T follicular helper cell (primary cell): ENCODE data around the gene PCF11.
"Not testable (repeated sequence)": the region's sequence is repeated elsewhere in the genome, so short reads cannot be mapped to it uniquely, and the experiment has no call there.

Source experiments
- DNase-seq: peaks from one replicate; pipeline ENCODE4 v3.0.0-alpha.2; 2020; ENCODE audit warnings: low read depth
- total RNA-seq, 2 experiments: gene quantifications; one replicate each; lab custom pipeline; 2026; lab: John Stamatoyannopoulos, UW

The PCF11 gene
- total RNA-seq: 213 to 382 reads per million in 2 experiments

DNA sequence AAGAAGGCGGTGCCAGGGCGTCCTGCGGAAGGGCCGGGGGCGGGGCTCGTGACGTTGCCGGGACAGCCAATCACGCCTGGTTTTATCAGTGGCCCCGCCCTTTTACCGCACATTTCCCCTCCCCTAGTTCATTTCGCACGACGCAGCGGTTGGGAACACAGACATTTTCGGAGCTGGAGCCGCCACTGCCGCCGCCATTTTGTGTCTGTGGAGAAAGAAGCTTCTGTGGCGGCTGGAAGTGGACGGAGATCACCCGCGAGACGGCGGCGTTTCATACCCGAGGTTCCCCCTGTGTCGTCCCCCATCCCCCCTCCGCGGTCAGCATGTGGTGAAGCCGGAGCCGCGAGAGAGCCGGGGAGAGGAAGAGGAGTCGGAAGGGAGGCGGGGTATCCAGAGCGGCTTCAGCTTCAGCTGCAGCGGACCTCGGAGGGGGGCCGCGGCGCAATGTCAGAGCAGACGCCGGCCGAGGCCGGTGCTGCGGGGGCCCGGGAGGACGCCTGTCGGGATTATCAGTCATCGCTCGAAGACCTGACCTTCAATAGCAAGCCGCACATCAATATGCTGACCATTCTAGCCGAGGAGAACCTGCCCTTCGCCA, at the start of gene PCF11:
Gene PCF11 (plus strand): TSS at position 136 of the 598 bp plus-strand sequence. CDS start 309 bp downstream, at position 445.
- DNase-seq: no peak

- no peak for DNase-seq
These were observed 44.0 kb upstream of the PCF11 start for GRCh38 chr11:83112886-83113285.

DNA sequence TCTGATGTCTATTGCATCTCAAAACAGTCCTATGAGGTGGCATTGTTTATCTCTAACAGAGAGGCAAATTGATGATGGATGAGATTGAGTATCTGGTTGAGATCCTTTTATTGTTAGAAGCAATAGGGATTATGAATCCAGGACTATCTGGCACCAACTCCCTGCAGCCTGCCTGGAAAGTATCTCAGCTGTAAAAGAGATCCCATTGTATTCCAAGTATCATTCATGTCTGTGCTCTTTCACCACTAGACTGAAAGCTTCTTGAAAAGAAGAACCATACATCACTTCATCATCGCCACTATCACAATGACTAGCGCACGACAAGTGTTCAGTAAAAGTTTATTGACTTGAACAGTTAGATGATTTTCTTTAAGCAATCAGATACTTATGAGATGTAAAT, 41.9 kb upstream of the PCF11 start:
- no peak for DNase-seq

DNA sequence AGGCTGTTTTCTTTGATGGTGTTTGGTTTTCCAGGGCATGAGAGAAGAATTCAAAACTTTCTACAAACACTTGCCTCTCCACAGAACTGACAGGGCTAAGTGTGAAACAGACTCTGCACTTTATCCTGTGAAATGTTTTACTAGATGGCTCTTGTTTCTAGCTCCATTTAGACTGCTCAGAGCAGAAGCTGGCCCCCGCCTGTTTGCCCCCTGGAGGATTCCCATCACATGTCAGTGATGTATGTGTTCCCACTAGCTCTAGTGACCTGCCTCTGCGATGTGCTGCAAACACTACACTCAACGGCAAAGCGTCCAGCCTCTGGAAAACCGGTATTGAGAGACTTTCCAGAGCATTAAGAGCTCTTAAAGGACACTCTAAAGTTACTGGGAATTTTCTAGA, 41.4 kb upstream of the PCF11 start:
- no peak for DNase-seq

GRCh38 chr11:83116015-83116641, 40.8 kb upstream of the PCF11 start:
- no peak for DNase-seq

- no peak for DNase-seq
These were observed 38.1 kb upstream of the PCF11 start for GRCh38 chr11:83118814-83119213.

GRCh38 chr11:83119216-83119615, 37.7 kb upstream of the PCF11 start:
- DNase-seq: no peak

- no peak for DNase-seq
These were observed 36.6 kb upstream of the PCF11 start for GRCh38 chr11:83120327-83120726.

DNA sequence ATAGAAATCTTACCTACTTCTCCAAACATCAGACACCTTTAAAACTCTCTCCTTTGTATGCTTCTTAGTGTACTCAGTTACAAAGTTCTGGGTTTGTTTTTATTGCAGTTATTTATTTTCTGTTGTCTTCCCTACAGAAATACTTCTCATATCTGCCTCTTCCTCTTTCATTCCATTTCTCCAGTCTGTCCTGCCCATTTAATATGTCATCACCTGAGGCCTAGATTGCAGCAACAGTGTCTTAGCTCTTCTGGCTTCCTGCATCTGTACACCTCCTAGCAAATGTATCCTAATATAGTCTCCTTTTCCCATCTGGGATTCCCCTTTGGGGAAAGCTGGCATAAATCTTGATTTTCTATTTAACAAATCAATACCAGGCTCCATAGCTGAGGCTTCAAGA, 34.9 kb upstream of the PCF11 start:
- DNase-seq: no peak

- no peak for DNase-seq
These were observed 34.2 kb upstream of the PCF11 start for GRCh38 chr11:83122766-83123165.

GRCh38 chr11:83124636-83125424, 32.1 kb upstream of the PCF11 start:
- DNase-seq: no peak

DNA sequence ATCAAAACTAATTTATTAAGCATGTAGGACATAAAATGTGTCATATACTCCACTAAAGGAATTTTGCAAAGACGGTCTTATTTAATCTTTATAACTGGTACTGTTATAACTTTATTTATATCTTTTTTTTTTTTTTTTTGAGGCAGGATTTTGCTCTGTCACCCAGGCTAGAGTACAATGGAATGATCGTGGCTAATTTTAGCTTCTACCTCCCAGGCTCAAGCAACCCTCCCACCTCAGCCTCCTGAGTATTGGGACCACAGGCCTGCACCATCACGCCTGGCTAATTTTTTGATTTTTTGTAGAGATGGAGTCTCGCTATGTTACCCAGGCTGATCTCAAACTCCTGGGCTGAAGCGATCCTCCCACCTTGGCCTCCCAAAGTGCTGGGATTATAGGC, 31.4 kb upstream of the PCF11 start:
- no peak for DNase-seq

DNA sequence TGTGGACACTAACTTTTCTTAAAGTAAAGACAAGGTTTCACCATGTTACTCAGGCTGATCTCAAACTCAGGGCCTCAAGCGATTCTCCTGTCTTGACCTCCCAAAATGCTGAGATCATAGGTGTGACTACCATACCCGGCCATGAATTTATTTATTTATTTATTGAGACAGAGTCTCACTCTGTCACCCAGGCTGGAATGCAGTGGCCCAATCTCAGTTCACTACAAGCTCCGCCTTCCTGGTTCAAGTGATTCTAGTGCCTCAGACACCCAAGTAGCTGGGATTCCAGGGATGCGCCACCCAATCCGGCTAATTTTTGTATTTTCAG, 29.7 kb upstream of the PCF11 start:
- no peak for DNase-seq

- no peak for DNase-seq
These were observed 24.7 kb upstream of the PCF11 start for GRCh38 chr11:83132191-83132590.

DNA sequence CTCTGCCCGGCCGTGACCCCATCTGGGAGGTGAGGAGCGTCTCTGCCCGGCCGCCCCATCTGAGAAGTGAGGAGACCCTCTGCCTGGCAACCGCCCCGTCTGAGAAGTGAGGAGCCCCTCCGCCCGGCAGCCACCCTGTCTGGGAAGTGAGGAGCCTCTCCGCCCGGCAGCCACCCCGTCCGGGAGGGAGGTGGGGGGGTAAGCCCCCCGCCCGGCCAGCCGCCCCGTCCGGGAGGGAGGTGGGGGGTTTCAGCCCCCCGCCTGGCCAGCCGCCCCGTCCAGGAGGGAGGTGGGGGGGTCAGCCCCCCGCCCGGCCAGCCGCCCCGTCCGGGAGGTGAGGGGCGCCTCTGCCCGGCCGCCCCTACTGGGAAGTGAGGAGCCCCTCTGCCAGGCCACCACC, 23.7 kb upstream of the PCF11 start:
- DNase-seq: not testable (repeated sequence)

DNA sequence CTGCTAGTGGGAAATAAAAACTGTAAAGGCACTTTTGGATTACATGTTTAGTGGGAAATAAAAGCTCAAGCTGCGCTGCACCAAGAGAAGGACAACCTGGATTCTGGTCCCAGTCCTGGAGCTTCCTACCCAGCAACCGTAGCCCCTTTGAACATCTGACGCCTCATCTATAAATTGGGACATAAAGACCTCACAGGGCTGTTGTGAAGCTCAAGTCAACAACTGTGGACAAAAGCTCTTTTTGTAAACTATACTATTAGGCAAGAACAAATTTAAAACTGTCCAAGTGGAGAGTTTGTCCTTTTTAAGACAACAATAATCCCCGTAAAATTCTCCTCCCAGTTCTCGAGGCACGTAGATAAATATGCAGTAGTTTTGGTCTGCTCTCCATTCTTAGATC, 17.6 kb upstream of the PCF11 start:
- DNase-seq: no peak

GRCh38 chr11:83140691-83141455, 16.1 kb upstream of the PCF11 start:
- DNase-seq: no peak

DNA sequence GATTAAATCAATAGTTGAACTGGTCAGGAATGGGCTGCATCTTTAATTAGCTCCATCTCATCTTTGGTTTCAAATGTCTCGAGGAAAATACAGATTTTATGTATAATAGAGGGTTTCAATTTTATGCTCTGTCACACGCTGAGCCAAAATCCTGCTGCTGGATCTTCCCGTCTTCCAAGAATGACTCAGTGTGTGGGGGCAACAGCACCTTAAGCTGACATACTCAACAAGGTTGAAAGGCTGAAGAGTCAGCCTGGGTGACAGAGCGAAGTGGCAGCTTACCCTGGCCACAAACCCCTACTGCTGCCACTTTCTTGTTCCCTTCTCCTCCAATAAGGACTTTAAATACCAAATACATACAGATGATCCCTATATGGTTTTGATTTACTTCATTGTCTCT, 9.0 kb upstream of the PCF11 start:
- DNase-seq: no peak

DNA sequence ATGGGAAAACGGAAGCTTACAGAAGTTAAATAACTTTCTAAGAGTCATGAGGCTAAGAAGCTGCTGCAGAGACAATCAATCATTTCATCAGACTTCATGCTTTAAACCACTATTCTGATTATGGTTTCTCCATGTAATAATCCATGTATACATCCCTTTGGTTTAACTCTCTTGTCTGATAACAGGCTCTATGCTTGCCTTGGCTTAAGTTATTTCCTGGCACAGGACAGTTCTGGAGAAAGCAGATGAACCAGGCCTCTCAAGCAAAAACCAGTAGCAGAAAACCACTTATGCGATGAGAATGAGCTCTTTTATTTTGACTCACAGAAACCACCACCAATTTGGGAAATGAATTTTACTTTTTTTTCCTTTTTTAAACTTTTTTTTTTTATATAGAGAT, 6.5 kb upstream of the PCF11 start:
- no peak for DNase-seq

- DNase-seq: no peak
These were observed 5.5 kb upstream of the PCF11 start for GRCh38 chr11:83151274-83151977.

DNA sequence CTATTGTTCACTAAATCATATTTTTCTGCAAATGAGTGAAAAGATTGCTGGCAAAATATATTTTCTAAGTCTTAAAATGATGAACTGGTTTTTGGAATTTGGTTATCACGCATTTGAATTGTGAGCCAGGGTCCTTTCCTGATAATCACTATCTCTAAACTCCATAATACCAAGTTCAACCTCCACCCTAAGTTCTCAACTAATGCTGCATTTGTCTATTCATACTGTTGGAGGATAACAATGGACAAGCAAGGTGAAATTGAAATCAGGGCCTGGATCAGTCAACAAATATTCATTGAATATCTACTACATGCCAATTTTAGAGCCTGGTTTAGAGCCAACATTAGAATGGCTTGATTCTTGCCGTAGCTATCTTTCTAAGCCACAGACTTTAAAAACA, 4.7 kb upstream of the PCF11 start:
- DNase-seq: no peak

DNA sequence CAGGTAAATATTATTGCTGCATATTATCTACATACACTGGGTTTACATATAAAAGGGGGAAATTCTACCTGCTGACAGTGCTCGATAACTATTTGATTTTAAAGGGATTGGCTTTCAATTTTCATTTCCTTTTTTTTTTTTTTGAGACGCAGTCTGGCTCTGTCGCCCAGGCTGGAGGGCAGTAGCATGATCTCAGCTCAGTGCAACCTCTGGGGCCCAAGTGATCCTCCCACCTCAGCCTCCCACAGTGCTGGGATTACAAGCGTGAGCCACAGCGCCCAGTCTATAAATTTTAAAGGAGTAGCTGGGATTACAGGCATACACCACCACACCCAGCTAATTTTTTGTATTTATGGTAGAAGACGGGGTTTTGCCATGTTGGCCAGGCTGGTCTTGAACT, 3.2 kb upstream of the PCF11 start:
- no peak for DNase-seq
